Measurements from ENCODE around the gene PEG3.

Gene PEG3

DNA sequence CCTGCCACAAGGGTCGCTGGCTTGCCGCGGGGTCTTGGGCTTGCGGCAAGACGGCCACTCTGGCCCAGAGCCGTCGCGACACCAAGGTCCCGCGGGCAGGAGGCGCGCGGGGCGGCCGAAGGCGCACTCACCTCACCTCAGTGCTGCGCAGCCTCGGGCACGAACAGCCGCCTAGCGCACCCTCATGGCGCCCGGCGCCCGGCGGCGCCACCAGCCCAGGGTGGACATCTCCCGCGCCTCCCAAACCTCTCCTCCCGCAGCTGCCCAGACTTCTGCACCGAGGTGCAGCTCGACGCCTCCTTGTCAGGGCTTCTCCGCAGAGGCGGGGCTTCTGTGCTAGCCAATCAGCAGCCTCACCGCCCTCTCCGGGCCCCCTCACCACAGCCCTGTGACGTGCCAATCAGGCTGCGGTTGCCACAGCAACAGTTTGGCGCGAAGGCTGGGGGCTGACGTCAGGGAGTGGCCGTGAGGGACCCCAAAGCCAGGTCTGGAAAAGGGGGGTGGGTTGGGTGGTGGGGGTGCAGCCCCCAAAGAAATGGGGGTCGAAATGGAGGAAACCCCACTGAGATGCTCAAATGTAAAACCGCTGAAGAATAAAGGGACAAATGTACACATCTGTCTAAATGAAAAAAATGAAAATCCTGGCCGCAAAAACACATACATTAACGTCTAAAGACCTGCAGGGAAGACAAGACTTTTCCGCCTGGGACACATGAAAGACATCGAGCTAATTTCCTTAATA, at the start of gene PEG3, which contains the start of gene ZIM2:
Gene PEG3 (minus strand): TSS at position 276 of the 742 bp plus-strand sequence. CDS start 16,071 bp downstream, outside the sequence.
Gene ZIM2 (minus strand): TSS at position 276 of the 742 bp plus-strand sequence. CDS start 16,449 bp downstream, outside the sequence.
- H3K9me3 ChIP-seq (ENCODE audit: control insufficient read depth, low read length): peaks cover 5% of the 10 kb centered on the region
- no peaks in the 10 kb centered on the region for H3K27me3 ChIP-seq (ENCODE audit: control insufficient read depth, insufficient read depth, low read length)
- H3K4me1 ChIP-seq (ENCODE audit: control insufficient read depth, insufficient read depth, low read length): no peaks in the 10 kb centered on the region
- H3K4me3 ChIP-seq (ENCODE audit: low read length): no peak within 1 kb of the TSS
- H3K36me3 ChIP-seq (ENCODE audit: control insufficient read depth, insufficient read depth, low read length): no peaks in the 10 kb centered on the region
- H3K9ac ChIP-seq (ENCODE audit: low read length): no peak within 1 kb of the TSS

DNA sequence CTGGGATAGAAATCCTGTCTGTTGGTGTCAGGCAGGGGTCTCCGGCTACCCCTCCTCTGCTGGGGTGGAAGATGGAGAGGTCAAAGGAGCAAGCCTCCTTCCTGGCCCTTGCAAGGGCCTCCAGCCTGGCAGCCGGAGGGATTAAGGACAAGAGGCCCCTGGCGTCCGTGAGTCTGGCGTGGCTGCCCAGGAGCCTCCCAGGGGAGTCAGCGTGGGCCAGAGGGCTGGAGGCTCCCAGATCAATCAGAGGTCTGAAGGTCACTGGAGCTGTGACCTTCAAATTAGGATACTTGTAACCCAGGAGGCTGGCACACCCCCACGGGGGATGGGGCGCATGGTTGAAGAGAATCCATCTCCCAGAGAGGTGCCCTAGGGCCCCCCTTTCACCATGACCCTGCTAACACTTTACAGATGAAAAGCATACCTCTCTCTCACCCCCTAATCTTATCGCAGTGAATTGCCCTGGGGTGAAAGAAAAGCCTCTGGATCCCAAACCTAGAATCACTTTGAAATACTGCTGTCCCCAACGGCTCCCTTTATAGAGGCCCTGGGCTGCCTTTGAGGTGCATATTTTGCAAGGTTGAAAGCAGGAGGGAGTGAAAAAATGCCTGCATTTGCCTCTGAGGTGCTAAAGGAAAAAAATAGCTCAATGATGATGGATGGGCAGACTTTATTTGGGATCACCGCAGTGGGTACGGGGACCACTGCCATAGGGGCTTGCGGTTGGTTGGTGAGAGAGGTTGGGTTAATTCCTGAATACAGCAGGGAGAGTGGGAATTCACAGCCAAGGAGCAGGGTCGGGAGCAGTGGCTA, 44.9 kb upstream of the PEG3 start:
- no peak overlapping the region for H3K9ac ChIP-seq (ENCODE audit: low read length)
- H3K4me3 ChIP-seq (ENCODE audit: low read length): no peak overlapping the region
- no peaks in the 10 kb centered on the region for H3K36me3 ChIP-seq (ENCODE audit: control insufficient read depth, insufficient read depth, low read length)
- H3K9me3 ChIP-seq (ENCODE audit: control insufficient read depth, low read length): peaks cover 4% of the 10 kb centered on the region
- no peaks in the 10 kb centered on the region for H3K27me3 ChIP-seq (ENCODE audit: control insufficient read depth, insufficient read depth, low read length)
- H3K4me1 ChIP-seq (ENCODE audit: control insufficient read depth, insufficient read depth, low read length): no peaks in the 10 kb centered on the region

DNA sequence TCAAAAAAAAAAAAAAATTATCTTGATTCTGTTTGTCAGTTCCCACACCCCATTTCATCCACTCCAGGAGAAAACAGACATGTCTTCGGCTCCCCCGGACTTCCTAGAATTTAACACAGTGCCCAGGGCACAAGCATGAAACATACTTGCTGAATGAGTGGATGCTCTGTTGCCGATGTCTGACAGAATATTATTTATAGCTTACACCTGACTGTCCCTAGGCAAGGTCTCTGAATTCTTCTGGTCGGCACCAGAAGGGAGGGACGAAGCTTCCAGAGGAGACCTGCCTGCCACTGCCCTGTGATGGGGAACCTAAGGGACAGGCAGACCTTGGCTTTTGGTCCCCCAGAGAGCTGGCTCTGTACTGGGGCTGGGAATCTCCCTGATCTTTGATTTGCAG, 43.9 kb upstream of the PEG3 start:
- Histone ChIP-seq H3K4me3 (ENCODE audit: low read length) (no peak overlapping the region), H3K9ac (ENCODE audit: low read length) (no peak overlapping the region), H3K9me3 (ENCODE audit: control insufficient read depth, low read length) (peaks cover 4% of the 10 kb centered on the region), H3K4me1 (ENCODE audit: control insufficient read depth, insufficient read depth, low read length) (no peaks in the 10 kb centered on the region), H3K36me3 (ENCODE audit: control insufficient read depth, insufficient read depth, low read length) (no peaks in the 10 kb centered on the region), H3K27me3 (ENCODE audit: control insufficient read depth, insufficient read depth, low read length) (no peaks in the 10 kb centered on the region)

DNA sequence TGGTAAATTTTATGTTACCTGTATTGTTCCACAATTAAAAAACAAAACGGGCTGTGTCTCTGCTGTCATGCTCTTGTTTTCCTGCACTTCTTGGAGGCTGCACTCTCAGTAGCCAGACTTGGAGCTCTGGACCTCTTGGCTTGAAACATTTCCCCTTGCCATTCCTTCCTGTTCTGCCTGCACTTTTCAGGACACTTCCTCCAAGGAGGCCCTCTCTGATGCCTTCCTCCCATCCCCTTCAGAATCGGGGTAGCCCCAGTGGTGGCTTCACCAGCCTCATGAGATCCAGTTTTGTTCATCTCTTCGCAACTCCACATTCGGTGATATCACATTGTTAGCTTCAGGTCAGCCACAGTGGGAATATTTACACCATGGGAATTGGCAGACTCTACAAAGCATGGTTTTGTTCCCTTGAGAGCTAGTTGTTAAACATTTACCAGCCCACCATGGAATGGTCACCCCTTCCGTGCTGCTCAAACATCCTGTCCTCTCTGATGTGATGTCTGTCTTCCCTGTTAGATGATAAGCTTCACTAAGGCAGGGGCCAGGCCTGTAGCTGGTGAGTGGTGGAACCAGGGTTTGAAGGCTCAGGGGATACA, 40.2 kb upstream of the PEG3 start:
- Histone ChIP-seq H3K9me3 (ENCODE audit: control insufficient read depth, low read length) (peaks cover 4% of the 10 kb centered on the region), H3K9ac (ENCODE audit: low read length) (no peak overlapping the region), H3K4me1 (ENCODE audit: control insufficient read depth, insufficient read depth, low read length) (no peaks in the 10 kb centered on the region), H3K27me3 (ENCODE audit: control insufficient read depth, insufficient read depth, low read length) (no peaks in the 10 kb centered on the region), H3K4me3 (ENCODE audit: low read length) (no peak overlapping the region), H3K36me3 (ENCODE audit: control insufficient read depth, insufficient read depth, low read length) (no peaks in the 10 kb centered on the region)

DNA sequence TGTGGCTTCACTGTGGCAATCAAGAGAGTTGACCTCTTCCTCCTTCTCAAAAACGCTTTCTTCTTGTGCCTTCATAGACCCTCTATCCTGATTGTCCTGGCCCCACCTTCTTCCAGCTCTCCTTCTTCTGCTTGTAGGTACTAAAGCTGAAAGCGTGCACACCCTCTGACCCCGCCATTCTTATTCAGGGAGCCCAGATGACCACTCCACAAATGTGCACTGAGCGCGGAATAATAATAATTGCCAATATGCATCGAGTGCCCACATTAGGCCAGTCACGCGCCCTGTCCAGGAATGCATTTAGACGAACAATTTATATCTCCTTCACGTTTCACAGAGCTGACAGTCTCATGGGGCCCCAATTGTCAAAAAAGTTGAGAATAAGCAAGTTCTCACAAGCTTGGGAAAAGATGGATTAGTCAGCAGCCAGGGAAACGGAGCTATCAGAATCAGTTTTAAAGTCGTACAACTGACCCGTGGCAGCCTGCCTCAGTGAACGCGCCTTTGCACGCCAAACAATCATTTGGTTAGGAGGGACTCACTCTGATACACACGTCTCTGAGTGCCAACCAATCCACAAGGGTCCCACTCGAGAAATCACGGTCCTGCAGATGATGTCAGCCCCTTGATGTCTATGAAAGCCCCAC, 36.7 kb upstream of the PEG3 start:
- no peak overlapping the region for H3K9ac ChIP-seq (ENCODE audit: low read length)
- H3K27me3 ChIP-seq (ENCODE audit: control insufficient read depth, insufficient read depth, low read length): no peaks in the 10 kb centered on the region
- no peaks in the 10 kb centered on the region for H3K4me1 ChIP-seq (ENCODE audit: control insufficient read depth, insufficient read depth, low read length)
- no peaks in the 10 kb centered on the region for H3K36me3 ChIP-seq (ENCODE audit: control insufficient read depth, insufficient read depth, low read length)
- H3K9me3 ChIP-seq (ENCODE audit: control insufficient read depth, low read length): no peaks in the 10 kb centered on the region
- no peak overlapping the region for H3K4me3 ChIP-seq (ENCODE audit: low read length)

DNA sequence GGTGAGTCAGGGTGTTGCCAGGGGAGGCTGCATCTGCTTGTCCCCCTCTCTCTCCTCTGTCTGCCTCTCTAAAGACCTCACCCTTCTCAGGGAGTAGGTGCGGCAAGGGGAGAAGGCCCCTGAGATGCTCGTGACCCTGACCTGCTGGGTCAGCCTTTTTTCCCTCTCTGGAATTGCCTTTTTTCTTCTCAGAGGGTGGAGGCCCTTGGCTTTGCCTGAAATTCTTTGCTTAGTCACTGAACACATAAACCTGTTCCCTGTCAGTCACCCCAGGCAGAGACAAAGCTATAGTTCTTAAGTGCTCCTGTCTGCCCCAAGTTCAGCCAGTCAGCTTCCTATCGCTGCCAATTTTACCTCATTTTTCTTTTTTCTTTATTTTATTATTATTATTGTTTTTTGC, 35.2 kb upstream of the PEG3 start:
- no peaks in the 10 kb centered on the region for H3K9me3 ChIP-seq (ENCODE audit: control insufficient read depth, low read length)
- H3K4me1 ChIP-seq (ENCODE audit: control insufficient read depth, insufficient read depth, low read length): no peaks in the 10 kb centered on the region
- H3K27me3 ChIP-seq (ENCODE audit: control insufficient read depth, insufficient read depth, low read length): no peaks in the 10 kb centered on the region
- no peak overlapping the region for H3K4me3 ChIP-seq (ENCODE audit: low read length)
- H3K9ac ChIP-seq (ENCODE audit: low read length): no peak overlapping the region
- no peaks in the 10 kb centered on the region for H3K36me3 ChIP-seq (ENCODE audit: control insufficient read depth, insufficient read depth, low read length)

DNA sequence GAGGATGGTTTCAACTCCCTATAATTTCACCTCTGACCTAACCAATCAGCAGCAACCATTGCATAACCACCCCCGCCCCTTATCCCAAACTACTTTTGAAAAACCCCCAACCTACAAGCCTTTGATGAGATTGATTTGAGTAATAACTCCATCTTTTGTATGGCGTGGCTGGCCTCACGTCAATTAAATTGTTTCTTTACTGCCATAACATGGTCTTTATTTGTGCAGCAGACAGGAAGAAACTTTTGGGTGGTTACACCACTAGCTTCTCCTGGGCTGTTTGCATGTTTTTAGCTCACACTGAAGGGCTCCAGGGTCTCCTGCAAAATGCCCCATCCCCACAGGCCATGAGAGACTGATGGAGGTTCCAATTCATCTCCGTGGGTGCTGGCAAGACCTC, 34.0 kb upstream of the PEG3 start:
- Histone ChIP-seq H3K4me1 (ENCODE audit: control insufficient read depth, insufficient read depth, low read length) (no peaks in the 10 kb centered on the region), H3K9me3 (ENCODE audit: control insufficient read depth, low read length) (no peaks in the 10 kb centered on the region), H3K4me3 (ENCODE audit: low read length) (no peak overlapping the region), H3K9ac (ENCODE audit: low read length) (no peak overlapping the region), H3K36me3 (ENCODE audit: control insufficient read depth, insufficient read depth, low read length) (no peaks in the 10 kb centered on the region), H3K27me3 (ENCODE audit: control insufficient read depth, insufficient read depth, low read length) (no peaks in the 10 kb centered on the region)

DNA sequence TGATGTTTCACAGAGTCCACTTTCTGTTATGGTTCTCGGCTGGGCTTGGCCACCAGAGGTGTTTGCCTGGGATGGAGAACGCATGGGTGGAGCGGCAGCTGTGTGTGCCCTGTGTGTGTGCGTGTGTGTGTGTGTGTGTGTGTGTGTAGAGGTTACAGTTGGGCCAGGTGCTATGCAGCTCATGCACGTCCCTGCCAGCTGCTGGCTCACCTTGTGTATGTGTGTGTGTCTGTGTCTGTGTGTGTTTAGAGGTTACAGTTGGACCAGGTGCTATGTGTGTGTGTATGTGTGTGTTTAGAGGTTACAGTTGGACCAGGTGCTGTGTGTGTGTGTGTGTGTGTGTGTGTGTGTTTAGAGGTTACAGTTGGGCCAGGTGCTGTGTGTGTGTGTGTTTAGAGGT, 33.0 kb upstream of the PEG3 start:
- Histone ChIP-seq H3K9ac (ENCODE audit: low read length) (no peak overlapping the region), H3K36me3 (ENCODE audit: control insufficient read depth, insufficient read depth, low read length) (no peaks in the 10 kb centered on the region), H3K9me3 (ENCODE audit: control insufficient read depth, low read length) (no peaks in the 10 kb centered on the region), H3K27me3 (ENCODE audit: control insufficient read depth, insufficient read depth, low read length) (no peaks in the 10 kb centered on the region), H3K4me1 (ENCODE audit: control insufficient read depth, insufficient read depth, low read length) (no peaks in the 10 kb centered on the region), H3K4me3 (ENCODE audit: low read length) (no peak overlapping the region)

DNA sequence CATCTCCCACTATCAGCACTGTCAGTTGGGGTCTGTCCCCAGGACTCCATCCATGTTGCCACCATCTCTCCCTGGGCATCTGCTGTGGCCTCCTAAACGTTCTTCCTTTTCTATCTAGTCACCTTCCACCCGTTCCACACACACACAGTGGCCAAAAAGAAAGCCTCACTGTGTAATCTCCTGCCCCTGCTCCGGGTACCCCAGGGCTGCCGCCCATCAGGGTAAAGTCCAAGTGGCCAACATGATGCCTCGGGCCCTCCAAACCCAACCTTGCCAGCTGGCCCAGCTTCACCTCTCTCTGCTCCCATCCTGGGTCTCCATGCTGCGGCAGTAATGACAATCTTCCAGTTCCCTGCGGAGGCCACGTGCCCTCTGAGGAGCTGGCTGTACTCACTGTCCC, 29.4 kb upstream of the PEG3 start:
- H3K4me1 ChIP-seq (ENCODE audit: control insufficient read depth, insufficient read depth, low read length): no peaks in the 10 kb centered on the region
- no peaks in the 10 kb centered on the region for H3K27me3 ChIP-seq (ENCODE audit: control insufficient read depth, insufficient read depth, low read length)
- H3K36me3 ChIP-seq (ENCODE audit: control insufficient read depth, insufficient read depth, low read length): no peaks in the 10 kb centered on the region
- H3K9ac ChIP-seq (ENCODE audit: low read length): no peak overlapping the region
- no peaks in the 10 kb centered on the region for H3K9me3 ChIP-seq (ENCODE audit: control insufficient read depth, low read length)
- H3K4me3 ChIP-seq (ENCODE audit: low read length): no peak overlapping the region

DNA sequence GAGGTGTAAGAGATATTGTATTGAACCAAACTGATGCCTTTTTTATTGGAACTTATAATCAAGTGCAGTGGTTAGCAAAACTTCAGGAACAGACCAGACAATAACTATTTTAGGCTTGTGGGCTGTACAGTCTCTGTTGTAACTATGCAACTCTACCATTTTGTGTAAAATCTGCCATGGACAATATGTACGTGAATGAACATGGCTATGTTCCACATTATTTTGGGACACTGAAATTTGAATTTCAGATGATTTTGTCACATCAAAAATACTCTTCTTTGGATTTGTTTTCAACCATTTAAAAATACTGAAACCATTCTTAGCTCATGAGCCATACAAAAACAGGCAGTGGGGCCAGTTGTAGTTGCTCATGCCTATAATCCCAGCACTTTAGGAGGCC, 27.9 kb upstream of the PEG3 start:
- Histone ChIP-seq H3K36me3 (ENCODE audit: control insufficient read depth, insufficient read depth, low read length) (no peaks in the 10 kb centered on the region), H3K9me3 (ENCODE audit: control insufficient read depth, low read length) (no peaks in the 10 kb centered on the region), H3K4me1 (ENCODE audit: control insufficient read depth, insufficient read depth, low read length) (no peaks in the 10 kb centered on the region), H3K4me3 (ENCODE audit: low read length) (no peak overlapping the region), H3K27me3 (ENCODE audit: control insufficient read depth, insufficient read depth, low read length) (no peaks in the 10 kb centered on the region), H3K9ac (ENCODE audit: low read length) (no peak overlapping the region)

DNA sequence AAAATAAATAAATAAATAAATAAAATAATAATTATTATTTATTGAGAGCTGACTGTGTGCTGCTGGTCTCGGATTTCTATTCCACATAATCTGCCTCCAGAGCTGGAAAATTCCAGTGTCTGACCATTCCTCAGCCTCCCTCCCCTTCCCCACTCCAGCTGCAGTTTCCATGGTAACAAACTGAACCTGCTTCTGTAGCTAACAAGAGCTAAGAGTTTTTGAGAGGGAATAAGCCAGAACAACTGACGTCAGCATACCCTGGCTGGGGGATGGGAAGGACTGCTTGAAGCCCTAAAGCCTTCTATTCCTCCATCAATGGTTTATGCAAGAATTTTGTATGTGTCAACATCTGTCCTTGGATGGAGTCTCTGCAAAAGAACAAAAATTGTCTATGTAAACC, 26.0 kb upstream of the PEG3 start:
- H3K9ac ChIP-seq (ENCODE audit: low read length): no peak overlapping the region
- no peaks in the 10 kb centered on the region for H3K27me3 ChIP-seq (ENCODE audit: control insufficient read depth, insufficient read depth, low read length)
- no peaks in the 10 kb centered on the region for H3K36me3 ChIP-seq (ENCODE audit: control insufficient read depth, insufficient read depth, low read length)
- H3K9me3 ChIP-seq (ENCODE audit: control insufficient read depth, low read length): no peaks in the 10 kb centered on the region
- H3K4me3 ChIP-seq (ENCODE audit: low read length): no peak overlapping the region
- H3K4me1 ChIP-seq (ENCODE audit: control insufficient read depth, insufficient read depth, low read length): no peaks in the 10 kb centered on the region

All from mucosa of stomach (tissue), 1 donor.